ENCODE measurements around the gene C19orf85.
"Not testable (repeated sequence)": the region's sequence is repeated elsewhere in the genome, so short reads cannot be mapped to it uniquely, and the experiment has no call there.

The C19orf85 gene

GRCh38 chr19:55440411-55441105 lies 24.0 kb downstream of the C19orf85 start:
- no peak for DNase-seq (ENCODE audit: low read depth)

- DNase-seq (ENCODE audit: low read depth): no peak
Observed at GRCh38 chr19:55439052-55439451, 25.5 kb downstream of the C19orf85 start.

GRCh38 chr19:55437410-55437809 lies 27.1 kb downstream of the C19orf85 start:
- DNase-seq (ENCODE audit: low read depth): peak; percentile 69

GRCh38 chr19:55436847-55437246 lies 27.7 kb downstream of the C19orf85 start:
- DNase-seq (ENCODE audit: low read depth): no peak

GRCh38 chr19:55435020-55435419 lies 29.5 kb downstream of the C19orf85 start:
- no peak for DNase-seq (ENCODE audit: low read depth)

- DNase-seq (ENCODE audit: low read depth): no peak
Observed at GRCh38 chr19:55434356-55434919, 30.1 kb downstream of the C19orf85 start.

GRCh38 chr19:55433292-55433691 lies 31.3 kb downstream of the C19orf85 start:
- DNase-seq (ENCODE audit: low read depth): no peak

GRCh38 chr19:55432241-55432959 lies 32.2 kb downstream of the C19orf85 start:
- no peak for DNase-seq (ENCODE audit: low read depth)

- DNase-seq (ENCODE audit: low read depth): no peak
Observed at GRCh38 chr19:55431183-55431582, 33.4 kb downstream of the C19orf85 start.

- no peak for DNase-seq (ENCODE audit: low read depth)
Observed at GRCh38 chr19:55426042-55426441, 38.5 kb downstream of the C19orf85 start.

- DNase-seq (ENCODE audit: low read depth): no peak
Observed at GRCh38 chr19:55424518-55424917, 40.0 kb downstream of the C19orf85 start.

GRCh38 chr19:55423225-55424005 lies 41.1 kb downstream of the C19orf85 start:
- no peak for DNase-seq (ENCODE audit: low read depth)

- not testable (repeated sequence) for DNase-seq (ENCODE audit: low read depth)
Observed at GRCh38 chr19:55421281-55421680, 43.3 kb downstream of the C19orf85 start.

GRCh38 chr19:55419624-55420236 lies 44.8 kb downstream of the C19orf85 start:
- no peak for DNase-seq (ENCODE audit: low read depth)

- DNase-seq (ENCODE audit: low read depth): no peak
Observed at GRCh38 chr19:55419103-55419502, 45.4 kb downstream of the C19orf85 start.

- peak; percentile 85 for DNase-seq (ENCODE audit: low read depth)
Observed at GRCh38 chr19:55418185-55418584, 46.4 kb downstream of the C19orf85 start.
